HG03139 (cell line): ENCODE results near the gene INIP.
"Not testable (repeated sequence)": the region's sequence is repeated elsewhere in the genome, so short reads cannot be mapped to it uniquely, and the experiment has no call there.

Experiments used
- ATAC-seq: cut with Tn5 transposase; IDR thresholded peaks from one replicate; pipeline ENCODE4 v1.9.1; 2021; ENCODE audit not compliant: unreplicated experiment

INIP gene

GRCh38 chr9:112677040-112677439, 40.9 kb downstream of the INIP start:
- no peak for ATAC-seq

- ATAC-seq = not testable (repeated sequence)
These were observed 44.7 kb downstream of the INIP start for GRCh38 chr9:112673221-112673620.

DNA sequence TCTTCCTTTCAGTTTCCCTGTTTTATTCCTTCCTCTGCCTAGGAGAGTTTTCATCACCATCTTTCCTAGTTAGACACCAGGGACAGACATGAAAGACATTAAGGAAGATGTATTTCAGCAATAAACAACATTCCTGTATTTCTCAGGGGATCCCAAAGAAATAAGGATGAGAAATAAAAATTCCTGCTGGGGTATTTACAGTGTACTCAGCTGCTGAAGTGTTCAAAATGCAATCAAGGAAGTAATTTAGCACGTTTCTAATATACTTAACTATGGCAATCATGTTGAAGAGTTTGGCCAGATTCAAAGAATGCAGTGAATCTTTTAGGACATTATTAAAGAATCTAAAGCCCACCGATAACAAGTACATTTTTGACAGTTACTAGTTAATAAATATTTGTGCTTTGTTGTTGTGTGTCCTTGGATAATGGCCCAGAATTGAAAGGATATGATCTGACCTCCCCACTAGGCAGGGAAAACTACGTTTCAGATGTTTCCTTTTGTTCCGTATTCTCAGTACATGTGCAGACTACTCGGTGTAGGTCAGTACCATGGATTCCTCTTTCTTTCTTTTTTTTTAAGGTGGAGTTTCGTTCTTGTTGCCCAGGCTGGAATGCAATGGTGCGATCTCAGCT, 46.8 kb downstream of the INIP start:
- ATAC-seq = no peak

DNA sequence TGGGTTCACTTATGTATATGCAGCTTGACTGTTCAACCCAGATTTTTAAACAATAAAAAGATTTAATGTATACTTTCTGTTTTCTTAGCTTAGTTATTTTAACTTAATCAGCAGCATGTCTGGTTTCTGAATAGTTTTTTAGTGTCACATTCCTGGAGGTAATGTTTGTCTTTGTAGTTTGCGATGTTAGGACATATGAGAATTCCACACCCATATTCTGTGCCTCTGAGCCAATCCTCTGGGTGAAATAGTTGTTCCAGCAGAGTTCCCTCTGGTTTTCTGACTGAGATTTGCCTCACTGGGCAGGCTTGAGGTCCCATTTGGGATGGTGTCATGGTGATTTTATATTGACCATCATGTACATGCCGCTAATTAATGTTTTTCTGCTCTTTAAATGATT, 48.6 kb downstream of the INIP start:
- no peak for ATAC-seq

GRCh38 chr9:112665347-112665746, 52.6 kb downstream of the INIP start:
- ATAC-seq = no peak

GRCh38 chr9:112664531-112664930, 53.4 kb downstream of the INIP start:
- ATAC-seq = no peak

- ATAC-seq = no peak
These were observed 54.2 kb downstream of the INIP start for GRCh38 chr9:112663681-112664080.

GRCh38 chr9:112659906-112660305, 58.0 kb downstream of the INIP start:
- ATAC-seq = no peak

- ATAC-seq = no peak
These were observed 62.2 kb downstream of the INIP start for GRCh38 chr9:112655668-112656067.

DNA sequence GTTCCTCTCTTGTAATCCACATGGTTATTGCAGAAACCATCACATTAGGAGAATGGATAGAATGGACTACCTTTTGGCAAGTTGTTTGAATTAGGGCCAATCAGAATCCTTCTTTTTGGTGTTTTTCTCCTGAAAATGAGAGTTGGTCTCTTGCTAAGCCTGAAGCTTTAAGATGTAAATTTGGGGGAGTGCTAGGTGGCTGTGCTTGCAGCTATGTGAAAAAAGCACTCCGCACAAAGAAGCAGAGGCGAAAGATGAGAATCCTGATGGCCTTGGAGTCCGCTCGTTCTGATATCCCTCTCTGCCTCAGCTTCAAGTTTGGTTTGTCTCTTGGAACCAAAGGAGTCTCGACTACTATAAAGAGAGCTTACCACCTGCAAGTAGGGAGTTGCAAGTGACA, 63.6 kb downstream of the INIP start:
- ATAC-seq = no peak

DNA sequence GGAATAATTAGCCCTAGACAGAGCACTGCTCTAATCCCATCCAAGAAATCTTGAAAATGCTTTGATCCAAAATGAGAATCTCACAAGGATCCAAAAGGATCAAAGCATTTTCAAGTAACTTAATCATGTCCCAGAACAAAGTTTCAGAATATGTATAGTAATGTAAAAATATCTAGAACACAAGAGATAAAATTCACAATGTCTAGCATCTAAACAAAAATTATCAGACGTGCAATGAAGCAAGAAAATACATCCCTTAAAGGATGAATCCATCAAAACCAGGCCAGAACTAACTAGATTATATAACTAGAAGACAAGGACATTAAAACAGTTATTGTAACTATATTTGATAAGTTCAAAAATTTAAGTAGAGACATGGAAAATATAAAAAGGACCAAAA, 69.3 kb downstream of the INIP start:
- no peak for ATAC-seq

- no peak for ATAC-seq
These were observed 70.3 kb downstream of the INIP start for GRCh38 chr9:112647596-112647995.

GRCh38 chr9:112642126-112642525, 75.8 kb downstream of the INIP start:
- no peak for ATAC-seq

DNA sequence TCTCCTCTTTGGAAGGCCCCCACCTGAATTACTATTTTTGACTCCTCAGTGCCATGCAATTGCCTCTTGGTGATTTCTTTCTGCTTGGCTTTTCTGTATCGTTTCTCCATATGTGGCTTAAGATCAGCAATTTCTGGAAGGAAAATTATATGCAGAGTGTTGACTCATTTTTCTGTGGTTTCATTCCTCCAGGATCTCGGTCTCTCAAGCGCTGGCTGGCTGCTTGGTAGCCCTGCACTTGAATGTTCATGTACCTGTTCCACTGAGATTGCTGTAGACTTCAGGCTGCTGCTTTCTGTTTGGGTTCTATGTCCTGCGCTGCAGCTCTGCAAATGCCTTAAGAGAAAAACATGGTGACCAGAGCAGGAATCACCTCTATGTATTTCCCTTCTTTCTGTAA, 77.6 kb downstream of the INIP start:
- no peak for ATAC-seq
